K562 (cell line): ENCODE measurements around the gene GLT1D1. TPM values are rescaled to one million over a fixed set of nuclear protein-coding genes. Genes with fewer than 3 reads are reported as not detected.

ENCODE experiments used
- ATAC-seq: fragments of 200-7000 bp; cut with Tn5 transposase; 3 replicates; pipeline ENCODE4 v1.9.1; 2020; ENCODE audit warnings: moderate library complexity
- BruUV-seq: library from RNA; stranded (reverse); fragments of 400-500 nt; replicated peaks from 2 replicates; lab custom pipeline; 2021; lab: Mats Ljungman, UMichigan
- CTCF ChIA-PET: fragments of 300-600 bp; formaldehyde crosslinking; extraction: SDS; loops from one replicate; lab custom pipeline; 2021; ENCODE audit warnings: low intra/inter-chr PET ratio; lab: Yijun Ruan, JAX
- POLR2A ChIA-PET: fragments of 300-600, 350-650 bp; sonication (Branson Sonifier 250); formaldehyde crosslinking; extraction: SDS; loops from one replicate; lab custom pipeline; 2021; ENCODE audit warnings: antibody characterized with exemption, inconsistent platforms; lab: Yijun Ruan, JAX
- DNase-seq, 4 experiments: peaks; one replicate each; pipeline versions ENCODE4 v3.0.0 to v3.0.0-alpha.2; 2011 to 2018; ENCODE audit warnings: low spot score in 3 of 4, mixed read lengths in 3 of 4; ENCODE audit errors: extremely low read depth in 1 of 4
- FAIRE-seq: peaks from 2 replicates; lab custom pipeline; 2011; peaks lifted over from hg19 to GRCh38; lab: Jason Lieb, UNC
- H2AFZ ChIP-seq: 2 replicates; pipeline ENCODE4 v1.6.0; 2011; ENCODE audit warnings: low read depth, low read length, control low read depth, inconsistent platforms
- H3K27ac ChIP-seq: fragments of 200-600 bp; 3 replicates; pipeline ENCODE4 v1.8.0; 2011; ENCODE audit warnings: low read depth, mild to moderate bottlenecking, control low read depth, inconsistent platforms, low read length, moderate library complexity, mixed read lengths; ENCODE audit errors: extremely low read depth
- H3K27me3 ChIP-seq, 2 experiments: fragments of 300-600 bp in 1 of 2; 2 replicates in 1 of 2; 3 replicates in 1 of 2; pipeline versions ENCODE4 v1.6.0 to v1.8.0; 2011; ENCODE audit warnings: inconsistent platforms in 2 of 2, low read length in 2 of 2, mild to moderate bottlenecking in 1 of 2, mixed read lengths in 1 of 2, moderate library complexity in 1 of 2; ENCODE audit not compliant: control insufficient read depth in 2 of 2, insufficient read depth in 2 of 2
- H3K36me3 ChIP-seq: fragments of 300-600 bp; 3 replicates; pipeline ENCODE4 v1.8.0; 2011; ENCODE audit warnings: mild to moderate bottlenecking, low read length, inconsistent platforms; ENCODE audit not compliant: control insufficient read depth, insufficient read depth
- H3K4me1 ChIP-seq, 2 experiments: fragments of 200-600 bp in 1 of 2; replicated peaks in 1 of 2; 2 replicates in 1 of 2; 3 replicates in 1 of 2; pipeline versions ENCODE4 v1.5.1 to v1.8.0; 2011; ENCODE audit warnings: inconsistent platforms in 2 of 2, low read length in 2 of 2, mild to moderate bottlenecking in 1 of 2, mixed read lengths in 1 of 2, moderate library complexity in 1 of 2; ENCODE audit not compliant: control insufficient read depth in 2 of 2, insufficient read depth in 2 of 2
- H3K4me2 ChIP-seq: 2 replicates; pipeline ENCODE4 v1.6.1; 2011; ENCODE audit warnings: low read length, control low read depth, inconsistent platforms, mixed read lengths; ENCODE audit not compliant: insufficient read depth
- H3K4me3 ChIP-seq: fragments of 200-600 bp; sonication (generic), shearing (Covaris generic); 2 replicates; pipeline ENCODE4 v1.5.1; 2016; ENCODE audit warnings: control low read depth, inconsistent platforms
- H3K79me2 ChIP-seq: fragments of 200-600 bp; 3 replicates; pipeline ENCODE4 v1.8.0; 2011; ENCODE audit warnings: low read length, inconsistent platforms; ENCODE audit not compliant: control insufficient read depth, insufficient read depth
- H3K9ac ChIP-seq, 2 experiments: 2 replicates each; pipeline versions ENCODE4 v1.6.0 to v1.6.1; 2011; ENCODE audit warnings: low read depth in 2 of 2, low read length in 2 of 2, control low read depth in 1 of 2, inconsistent platforms in 1 of 2, mild to moderate bottlenecking in 1 of 2, mixed read lengths in 1 of 2; ENCODE audit not compliant: insufficient read depth in 1 of 2
- H3K9me1 ChIP-seq: one replicate; pipeline ENCODE4 v1.6.0; 2011; ENCODE audit warnings: inconsistent platforms, mild to moderate bottlenecking, low read length, moderate library complexity; ENCODE audit not compliant: control insufficient read depth, insufficient read depth
- H3K9me3 ChIP-seq: replicated peaks from 2 replicates; pipeline ENCODE4 v1.5.1; 2011; ENCODE audit warnings: low read depth, low read length, inconsistent platforms; ENCODE audit not compliant: control insufficient read depth, insufficient read depth
- H4K20me1 ChIP-seq: replicated peaks from 2 replicates; pipeline ENCODE4 v1.6.1; 2011; ENCODE audit warnings: low read length, inconsistent platforms, mixed read lengths; ENCODE audit not compliant: control insufficient read depth, insufficient read depth
- ADNP ChIP-seq: fragments of 200-800 bp; sonication (Bioruptor generic); IDR thresholded peaks from 2 replicates; pipeline ENCODE4 v1.6.1; 2016; ENCODE audit warnings: missing genetic modification characterization, missing compliant biosample characterization
- CREM ChIP-seq: IDR thresholded peaks from 2 replicates; pipeline ENCODE4 v1.6.1; 2014; ENCODE audit warnings: antibody characterized with exemption, low read depth
- HMG20A ChIP-seq: fragments of 450-650 bp; formaldehyde crosslinking; conservative IDR thresholded peaks from 2 replicates; pipeline ENCODE4 v1.4.0; 2020; ENCODE audit warnings: mild to moderate bottlenecking, mixed read lengths
- KAT8 ChIP-seq: fragments of 450-650 bp; IDR thresholded peaks from 2 replicates; pipeline ENCODE4 v1.6.1; 2016; ENCODE audit warnings: low read depth, mild to moderate bottlenecking
- TOE1 ChIP-seq, 2 experiments: fragments of 450-650 bp in 1 of 2; sonication (generic) in 1 of 2; formaldehyde crosslinking in 1 of 2; IDR thresholded peaks; 2 replicates each; pipeline versions ENCODE4 v1.7.1 to v1.8.0; 2016 to 2022; ENCODE audit warnings: borderline replicate concordance in 2 of 2, mild to moderate bottlenecking in 2 of 2, antibody characterized with exemption in 1 of 2, inconsistent platforms in 1 of 2, low read depth in 1 of 2, missing genetic modification reagents in 1 of 2, moderate library complexity in 1 of 2
- ZNF212 ChIP-seq: fragments of 450-650 bp; formaldehyde crosslinking; IDR thresholded peaks from 2 replicates; pipeline ENCODE4 v1.4.0; 2020; ENCODE audit warnings: mild to moderate bottlenecking
- WGBS: fragments of 100-300 bp; shearing (Covaris generic); methylation state at CpG from one replicate; pipeline ENCODE4 v1.1.6; 2016; ENCODE audit warnings: low coverage, mixed read lengths; ENCODE audit not compliant: insufficient coverage; ENCODE audit errors: missing lambda C conversion rate; 5-methylcytosine and 5-hydroxymethylcytosine counted together
- in situ Hi-C: fragments of 300-500 bp; cut with MboI; formaldehyde crosslinking; loops from 4 replicates; pipeline ENCODE4 v1.15.0; 2018; ENCODE audit warnings: inconsistent platforms, mixed read lengths
- intact Hi-C: fragments of 100-400 bp; cut with micrococcal nuclease; formaldehyde crosslinking; loops from 2 replicates; pipeline ENCODE4 v1.14.2; 2022
- polyA plus RNA-seq, 8 experiments: library from polyadenylated mRNA; depleted of rRNA in 4 of 8; stranded (reverse) in 5 of 8; unstranded in 3 of 8; fragments of >200 nt; fragmentation: Nextera tagmentation in 2 of 8; fragmentation: Illumina TruSeq in 1 of 8; extraction: Ambion mirVana in 2 of 8; extraction: Trizol in 1 of 8; gene quantifications; 2 replicates each; pipeline versions ENCODE4 v1.2.1 to v1.2.3, GENCODE V29; 2011 to 2014; ENCODE audit warnings: inconsistent platforms in 1 of 8, missing spikeins in 1 of 8
- total RNA-seq, 7 experiments: library from RNA; depleted of rRNA in 6 of 7; stranded (reverse); fragments of >200 nt in 6 of 7; fragmentation: Illumina TruSeq in 2 of 7; extraction: Trizol in 2 of 7; gene quantifications; 2 replicates each; pipeline versions ENCODE4 v1.2.1 to v1.2.3, GENCODE V29; 2011 to 2021; ENCODE audit warnings: low replicate concordance in 1 of 7
- TF ChIP-seq, protein P1 (sequence below): fragments of 200-800 bp; sonication (Bioruptor generic); IDR thresholded peaks from 2 replicates; pipeline ENCODE4 v1.6.1; 2017; ENCODE audit warnings: missing genetic modification characterization, missing compliant biosample characterization
- TF ChIP-seq, protein P2 (sequence below): sonication (generic); formaldehyde crosslinking; IDR thresholded peaks from 2 replicates; pipeline ENCODE4 v1.8.1; 2022; ENCODE audit warnings: missing genetic modification reagents

Gene GLT1D1
- total and polyA plus RNA-seq, 9 of the 15 experiments (the other 6 are each of a cell fraction or from before 2014, with no cell fraction given) = 0.04 TPM; not detected in 8

DNA sequence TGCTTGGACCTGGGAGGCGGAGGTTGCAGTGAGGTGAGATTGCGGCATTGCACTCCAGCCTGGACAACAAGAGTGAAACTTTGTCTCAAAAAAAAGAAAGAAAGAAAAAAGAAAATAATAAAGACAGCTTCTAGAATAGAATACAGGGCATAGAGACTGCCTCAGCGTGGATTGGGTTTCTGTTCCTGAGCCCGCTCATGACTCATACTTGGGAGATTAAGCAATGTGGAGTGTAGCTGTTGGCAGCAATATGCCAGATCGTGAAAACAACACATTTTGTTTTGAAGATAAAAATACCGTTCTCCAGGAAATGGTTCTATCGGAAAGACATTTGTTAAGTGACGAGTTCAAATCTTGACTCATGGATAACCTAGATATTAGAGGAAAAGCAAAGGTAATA, 67.2 kb downstream of the GLT1D1 start:
- Histone ChIP-seq H3K4me1 (no peaks in the 10 kb centered on the region), H3K36me3 (no peaks in the 10 kb centered on the region), H4K20me1 (no peaks in the 10 kb centered on the region; the same call in 1 of the 2 replicates), H3K4me2 (no peak overlapping the region), H3K9ac (no peak overlapping the region), H3K79me2 (no peaks in the 10 kb centered on the region), H3K9me1 (no peaks in the 10 kb centered on the region), H2AFZ (no peak overlapping the region), H3K27me3 (peaks cover 0 to 26% of the 10 kb centered on the region in 2 experiments; a peak in 3 of 5 replicates), H3K9me3 (no peaks in the 10 kb centered on the region), H3K27ac (no peak overlapping the region), H3K4me3 (no peak overlapping the region)
- intact Hi-C loops = no loop called here
- DNase-seq (no peak), ATAC-seq (no peak), FAIRE-seq (no peak)
- in situ Hi-C loops = no loop called here
- BruUV-seq = no TSS peak
- CTCF ChIA-PET = no interaction called here
- POLR2A ChIA-PET = no interaction called here
- TF ChIP-seq, protein P1, sequence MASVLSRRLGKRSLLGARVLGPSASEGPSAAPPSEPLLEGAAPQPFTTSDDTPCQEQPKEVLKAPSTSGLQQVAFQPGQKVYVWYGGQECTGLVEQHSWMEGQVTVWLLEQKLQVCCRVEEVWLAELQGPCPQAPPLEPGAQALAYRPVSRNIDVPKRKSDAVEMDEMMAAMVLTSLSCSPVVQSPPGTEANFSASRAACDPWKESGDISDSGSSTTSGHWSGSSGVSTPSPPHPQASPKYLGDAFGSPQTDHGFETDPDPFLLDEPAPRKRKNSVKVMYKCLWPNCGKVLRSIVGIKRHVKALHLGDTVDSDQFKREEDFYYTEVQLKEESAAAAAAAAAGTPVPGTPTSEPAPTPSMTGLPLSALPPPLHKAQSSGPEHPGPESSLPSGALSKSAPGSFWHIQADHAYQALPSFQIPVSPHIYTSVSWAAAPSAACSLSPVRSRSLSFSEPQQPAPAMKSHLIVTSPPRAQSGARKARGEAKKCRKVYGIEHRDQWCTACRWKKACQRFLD (CRISPR knock-in tag) = no peak
- no peak for TF ChIP-seq KAT8
- TF ChIP-seq ADNP (tag) = no peak
- TF ChIP-seq TOE1 (IDR thresholded peaks at IDR 0.05; ENCODE audit: borderline replicate concordance) = no peak
- TF ChIP-seq TOE1 (CRISPR knock-in tag; IDR thresholded peaks at IDR 0.05; ENCODE audit: borderline replicate concordance, low read depth) = no peak
- TF ChIP-seq CREM = no peak
- no peak for TF ChIP-seq HMG20A (CRISPR knock-in tag)
- TF ChIP-seq, protein P2, sequence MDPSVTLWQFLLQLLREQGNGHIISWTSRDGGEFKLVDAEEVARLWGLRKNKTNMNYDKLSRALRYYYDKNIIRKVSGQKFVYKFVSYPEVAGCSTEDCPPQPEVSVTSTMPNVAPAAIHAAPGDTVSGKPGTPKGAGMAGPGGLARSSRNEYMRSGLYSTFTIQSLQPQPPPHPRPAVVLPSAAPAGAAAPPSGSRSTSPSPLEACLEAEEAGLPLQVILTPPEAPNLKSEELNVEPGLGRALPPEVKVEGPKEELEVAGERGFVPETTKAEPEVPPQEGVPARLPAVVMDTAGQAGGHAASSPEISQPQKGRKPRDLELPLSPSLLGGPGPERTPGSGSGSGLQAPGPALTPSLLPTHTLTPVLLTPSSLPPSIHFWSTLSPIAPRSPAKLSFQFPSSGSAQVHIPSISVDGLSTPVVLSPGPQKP (CRISPR knock-in tag) = no peak
- no peak for TF ChIP-seq ZNF212
- WGBS = 4% methylated on average over 8 of the region's 8 CpGs
